AG10803 (cell line): ENCODE measurements around the gene RBM43.

Experiments used
- DNase-seq: peaks from one replicate; pipeline ENCODE4 v3.0.0; 2010; ENCODE audit warnings: low read depth
- H3K4me3 ChIP-seq: 2 replicates; pipeline ENCODE4 v1.5.1; 2011; ENCODE audit warnings: mild to moderate bottlenecking, low read length, control low read depth
- CTCF ChIP-seq: conservative IDR thresholded peaks from 2 replicates; pipeline ENCODE4 v1.5.1; 2011; ENCODE audit warnings: mild to moderate bottlenecking, low read length, control low read depth, inconsistent platforms

Gene RBM43

GRCh38 chr2:151200277-151200676 lies 61.4 kb downstream of the RBM43 start:
- H3K4me3 ChIP-seq = no peak overlapping the region
- no peak for TF ChIP-seq CTCF
- DNase-seq = no peak

GRCh38 chr2:151198645-151199044 lies 63.0 kb downstream of the RBM43 start:
- DNase-seq = peak; percentile 7
- TF ChIP-seq CTCF = no peak
- H3K4me3 ChIP-seq = no peak overlapping the region
